Mononuclear cell (primary cell): Measurements from ENCODE around the gene WWOX. TPM values are rescaled to one million over a fixed set of nuclear protein-coding genes. Genes with fewer than 3 reads are reported as not detected.

Experiments
- H3K27me3 ChIP-seq: 2 replicates; pipeline ENCODE4 v1.6.0; 2011; ENCODE audit warnings: low read length, control low read depth; ENCODE audit not compliant: insufficient read depth
- H3K4me1 ChIP-seq: 2 replicates; pipeline ENCODE4 v1.5.1; 2011; ENCODE audit warnings: mild to moderate bottlenecking, low read length, control low read depth; ENCODE audit not compliant: insufficient read depth
- H3K4me3 ChIP-seq: 2 replicates; pipeline ENCODE4 v1.5.1; 2011; ENCODE audit warnings: mild to moderate bottlenecking, low read length, moderate library complexity
- H3K9me3 ChIP-seq: 2 replicates; pipeline ENCODE4 v1.5.1; 2011; ENCODE audit warnings: low read depth, mild to moderate bottlenecking, control low read depth, low read length
- total RNA-seq: library from RNA; depleted of rRNA; stranded (reverse); fragments of >200 nt; gene quantifications from one replicate; pipeline ENCODE4 v1.2.3, GENCODE V29; 2012

WWOX gene
- total RNA-seq, 1 donor = 22.7 TPM

DNA sequence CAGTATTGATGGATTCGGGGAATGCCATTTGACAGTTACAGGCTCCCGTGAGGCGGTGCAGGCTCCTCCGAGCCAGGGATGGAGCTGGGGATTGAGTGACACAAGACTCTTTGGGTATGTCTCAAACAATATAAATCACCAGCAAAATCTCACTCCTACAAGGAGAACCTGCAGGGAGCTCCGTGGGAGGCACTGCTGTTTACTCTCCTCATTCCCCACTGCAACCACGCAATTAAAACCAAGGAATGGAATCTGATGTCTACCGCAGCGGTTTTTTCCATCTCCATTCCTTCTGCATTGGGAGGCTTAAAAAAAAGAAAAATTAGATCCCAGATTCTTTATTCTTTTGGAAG is 157.9 kb downstream of the WWOX start:
- no peaks in the 10 kb centered on the region for H3K9me3 ChIP-seq
- no peaks in the 10 kb centered on the region for H3K27me3 ChIP-seq
- no peaks in the 10 kb centered on the region for H3K4me1 ChIP-seq
- H3K4me3 ChIP-seq = no peak overlapping the region

DNA sequence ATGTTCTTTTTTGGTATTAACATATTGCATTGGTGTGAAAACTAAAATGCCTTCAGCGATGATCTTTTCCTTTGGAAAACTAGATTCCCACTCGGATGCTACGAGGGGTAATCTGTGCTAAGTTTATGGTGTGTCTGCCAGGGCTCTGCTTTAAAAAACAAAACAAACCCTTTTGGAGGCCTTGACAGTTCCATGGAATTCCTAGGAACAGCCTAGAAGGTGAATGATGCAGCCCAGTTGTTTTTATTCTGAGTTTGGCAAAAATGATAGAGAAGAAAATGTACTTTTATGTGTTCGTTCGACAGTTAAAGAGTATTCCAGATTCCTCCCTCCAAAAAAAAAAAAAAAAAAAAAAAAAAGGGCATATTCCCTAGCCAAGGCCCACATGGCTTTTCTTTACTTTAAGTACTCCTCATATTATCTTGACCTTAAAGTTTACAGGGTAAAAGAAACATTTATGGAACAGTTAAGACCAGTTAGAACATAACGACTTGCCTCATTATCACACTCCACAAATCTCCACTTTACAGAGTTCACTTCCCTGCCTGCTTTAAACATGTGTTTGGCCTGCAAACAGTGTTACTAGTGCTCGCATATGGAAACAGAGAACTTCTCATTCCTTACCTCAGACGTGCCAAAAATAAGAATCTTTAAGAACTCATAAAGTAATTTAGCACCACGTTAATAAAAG is 159.1 kb downstream of the WWOX start:
- Histone ChIP-seq H3K4me3 (no peak overlapping the region), H3K27me3 (no peaks in the 10 kb centered on the region), H3K4me1 (no peaks in the 10 kb centered on the region), H3K9me3 (no peaks in the 10 kb centered on the region)

GRCh38 chr16:78259873-78260272 is 160.4 kb downstream of the WWOX start:
- no peaks in the 10 kb centered on the region for H3K27me3 ChIP-seq
- H3K4me3 ChIP-seq = no peak overlapping the region
- H3K9me3 ChIP-seq = no peaks in the 10 kb centered on the region

DNA sequence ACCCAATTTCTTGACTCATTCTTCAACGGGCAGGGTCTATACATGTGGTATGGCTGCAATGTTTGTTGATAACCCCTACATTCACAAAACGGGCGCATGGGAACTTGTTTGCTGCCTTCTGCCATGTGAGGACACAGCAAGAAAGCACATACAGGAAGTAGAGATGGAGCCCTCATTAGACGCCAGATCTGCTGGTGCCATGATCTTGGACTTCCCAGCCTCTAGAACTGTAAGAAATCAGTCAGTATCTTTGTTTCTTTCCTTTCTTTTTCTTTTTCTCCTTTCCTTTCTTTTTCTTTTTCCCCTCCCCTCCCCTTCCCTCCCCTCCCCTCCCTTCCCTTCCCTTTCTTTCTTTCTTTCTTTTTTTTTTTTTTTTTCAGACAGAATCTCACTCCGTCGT is 165.2 kb downstream of the WWOX start:
- Histone ChIP-seq H3K4me1 (no peaks in the 10 kb centered on the region), H3K27me3 (no peaks in the 10 kb centered on the region)

More at GRCh38 chr16:78259873-78260272, 160.4 kb downstream of the WWOX start:
- H3K4me1 ChIP-seq = no peaks in the 10 kb centered on the region

GRCh38 chr16:78269256-78269655 is 169.8 kb downstream of the WWOX start:
- Histone ChIP-seq H3K27me3 (no peaks in the 10 kb centered on the region), H3K4me1 (no peaks in the 10 kb centered on the region), H3K4me3 (no peak overlapping the region), H3K9me3 (no peaks in the 10 kb centered on the region)

More for the DNA sequence above, 165.2 kb downstream of the WWOX start:
- Histone ChIP-seq H3K4me3 (no peak overlapping the region), H3K9me3 (no peaks in the 10 kb centered on the region)

DNA sequence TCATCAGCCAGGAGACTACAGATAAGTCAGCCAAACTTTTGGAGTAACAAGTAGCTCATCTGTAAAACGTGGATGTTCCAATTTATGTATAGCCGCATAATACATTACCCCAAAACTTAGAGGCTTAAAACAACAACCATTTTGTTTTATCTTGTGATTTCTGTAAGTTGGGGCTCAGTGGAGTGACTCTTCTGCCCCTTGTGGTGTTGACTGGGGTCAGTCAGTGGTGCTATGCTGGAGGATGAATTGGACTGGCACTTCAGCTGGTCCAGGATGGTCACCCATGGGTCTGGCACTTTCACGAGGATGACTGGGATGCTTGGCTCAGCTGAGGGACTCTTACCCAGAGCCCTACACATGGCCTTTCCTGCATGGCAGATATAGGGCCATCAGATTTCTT is 172.5 kb downstream of the WWOX start:
- H3K27me3 ChIP-seq = no peaks in the 10 kb centered on the region
- no peaks in the 10 kb centered on the region for H3K4me1 ChIP-seq
- H3K4me3 ChIP-seq = no peak overlapping the region
- no peaks in the 10 kb centered on the region for H3K9me3 ChIP-seq

DNA sequence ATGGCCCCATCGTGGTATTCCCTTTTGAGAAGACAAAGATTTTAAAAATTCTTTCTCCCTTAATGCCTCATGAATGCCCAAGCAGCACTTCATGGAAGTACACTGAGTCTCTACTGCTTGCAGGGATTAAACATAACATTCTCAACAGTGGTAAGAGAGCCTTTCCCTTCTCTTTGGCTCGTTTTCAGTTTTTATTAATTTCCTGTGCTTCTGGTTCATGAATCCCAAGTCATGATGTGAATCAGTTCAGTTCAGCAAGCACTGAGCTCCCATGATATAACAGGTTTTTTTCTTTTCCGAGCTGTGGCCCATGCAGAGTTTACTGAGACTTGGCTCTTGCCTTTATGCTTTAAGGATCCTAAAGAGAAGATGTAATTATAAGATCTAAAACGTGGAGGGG is 175.3 kb downstream of the WWOX start:
- H3K4me1 ChIP-seq = no peaks in the 10 kb centered on the region
- H3K9me3 ChIP-seq = no peaks in the 10 kb centered on the region
- no peaks in the 10 kb centered on the region for H3K27me3 ChIP-seq
- H3K4me3 ChIP-seq = no peak overlapping the region

DNA sequence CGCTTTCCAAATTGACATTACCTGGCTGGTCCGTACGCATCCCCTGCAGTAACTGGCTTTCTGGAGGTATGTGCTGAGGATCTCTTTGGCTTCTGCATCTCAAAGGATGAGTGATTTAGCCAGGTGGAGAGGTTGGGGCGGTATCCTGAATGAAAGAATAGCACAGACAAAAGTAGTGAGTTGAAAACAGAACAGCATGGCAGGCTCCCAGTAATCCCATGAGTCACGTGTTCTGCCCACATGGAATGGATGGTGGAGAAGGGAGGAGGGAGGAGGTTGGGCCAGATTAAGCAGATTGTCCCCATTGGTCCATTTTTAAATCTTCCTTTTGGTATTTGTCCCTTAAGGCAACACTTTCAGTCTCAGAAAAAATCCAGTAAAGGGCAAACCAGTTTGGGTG is 176.0 kb downstream of the WWOX start:
- H3K4me1 ChIP-seq = no peaks in the 10 kb centered on the region
- no peaks in the 10 kb centered on the region for H3K9me3 ChIP-seq
- H3K4me3 ChIP-seq = no peak overlapping the region
- H3K27me3 ChIP-seq = no peaks in the 10 kb centered on the region

GRCh38 chr16:78277321-78278055 is 178.0 kb downstream of the WWOX start:
- Histone ChIP-seq H3K4me3 (no peak overlapping the region), H3K27me3 (no peaks in the 10 kb centered on the region), H3K9me3 (no peaks in the 10 kb centered on the region), H3K4me1 (no peaks in the 10 kb centered on the region)

DNA sequence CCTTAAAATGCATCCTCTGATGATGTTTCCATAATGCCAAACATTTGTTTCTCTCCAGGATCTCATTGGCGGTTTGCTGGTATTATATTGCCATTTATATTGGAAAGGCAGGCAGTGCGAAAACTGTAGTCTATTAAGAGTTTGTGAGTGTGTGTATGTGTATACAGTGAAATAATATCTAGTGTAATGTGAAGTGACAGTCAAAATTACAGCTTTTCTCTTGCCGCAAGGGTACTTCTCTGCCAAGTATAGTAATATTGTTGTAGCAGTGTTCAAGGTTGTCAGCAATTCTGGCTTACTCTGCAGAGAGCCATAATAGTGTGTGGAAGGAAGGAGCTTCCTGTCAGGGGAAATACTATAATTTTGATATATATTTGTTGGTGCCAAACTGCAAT is 178.6 kb downstream of the WWOX start:
- Histone ChIP-seq H3K9me3 (no peaks in the 10 kb centered on the region), H3K27me3 (no peaks in the 10 kb centered on the region), H3K4me1 (no peaks in the 10 kb centered on the region), H3K4me3 (no peak overlapping the region)

- Histone ChIP-seq H3K27me3 (no peaks in the 10 kb centered on the region), H3K9me3 (no peaks in the 10 kb centered on the region), H3K4me1 (no peaks in the 10 kb centered on the region), H3K4me3 (no peak overlapping the region)
Observed at GRCh38 chr16:78281115-78281514, 181.7 kb downstream of the WWOX start.

DNA sequence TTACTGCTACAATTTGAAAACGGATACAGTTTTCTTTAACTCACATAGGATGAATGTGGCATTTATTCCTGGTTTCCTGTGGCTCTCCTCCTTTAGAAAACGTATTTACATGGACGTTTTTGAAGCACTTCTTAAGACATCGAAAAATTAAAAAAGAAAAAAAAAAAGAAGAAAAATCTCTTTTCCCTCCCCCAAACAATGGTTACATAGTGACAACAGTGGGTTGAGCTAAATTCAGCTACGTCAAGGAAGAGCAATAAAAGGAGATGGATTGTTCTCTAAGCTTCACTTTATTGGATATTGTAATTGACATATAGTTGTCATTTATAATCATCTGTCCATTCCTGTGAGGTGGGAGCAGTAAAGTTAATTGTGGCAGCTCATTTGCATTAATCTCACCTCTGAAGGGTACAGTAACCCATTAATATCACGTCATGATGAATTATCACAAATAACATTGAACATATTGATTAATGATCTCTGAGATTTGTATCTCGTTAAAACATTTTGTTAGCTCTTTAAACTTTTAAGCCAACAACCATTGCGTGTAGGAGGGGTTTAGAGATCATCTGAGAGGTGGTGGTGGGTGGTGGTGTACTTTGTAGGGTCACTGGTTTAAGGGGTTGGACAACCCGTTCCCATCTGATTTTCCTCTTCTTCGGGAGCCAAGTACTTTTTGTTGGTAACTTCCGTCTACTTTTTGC is 184.2 kb downstream of the WWOX start:
- no peaks in the 10 kb centered on the region for H3K4me1 ChIP-seq
- H3K27me3 ChIP-seq = no peaks in the 10 kb centered on the region
- H3K9me3 ChIP-seq = no peaks in the 10 kb centered on the region
- no peak overlapping the region for H3K4me3 ChIP-seq

DNA sequence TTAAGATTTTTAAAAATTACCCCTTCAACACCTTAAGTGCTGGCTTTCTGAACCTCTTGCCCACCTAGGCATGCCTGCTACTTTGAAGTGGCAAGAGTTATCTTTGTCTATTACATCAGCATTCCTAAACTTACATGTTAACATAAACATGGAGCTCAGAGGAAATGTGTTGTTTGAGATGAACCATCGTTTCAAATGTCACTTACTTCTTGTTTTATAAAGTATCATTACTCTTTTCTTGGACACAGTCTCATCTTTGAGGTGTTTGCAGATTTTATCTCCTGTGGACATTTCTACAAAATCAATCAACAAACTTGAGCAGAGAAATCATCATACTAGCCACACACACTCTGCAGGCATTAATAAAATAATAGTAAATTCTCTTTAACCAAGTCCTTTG is 184.9 kb downstream of the WWOX start:
- no peaks in the 10 kb centered on the region for H3K4me1 ChIP-seq

GRCh38 chr16:78284957-78285434 is 185.5 kb downstream of the WWOX start:
- Histone ChIP-seq H3K27me3 (no peaks in the 10 kb centered on the region), H3K9me3 (no peaks in the 10 kb centered on the region), H3K4me3 (no peak overlapping the region), H3K4me1 (no peaks in the 10 kb centered on the region)

More for the DNA sequence above, 184.9 kb downstream of the WWOX start:
- Histone ChIP-seq H3K9me3 (no peaks in the 10 kb centered on the region), H3K4me3 (no peak overlapping the region), H3K27me3 (no peaks in the 10 kb centered on the region)

DNA sequence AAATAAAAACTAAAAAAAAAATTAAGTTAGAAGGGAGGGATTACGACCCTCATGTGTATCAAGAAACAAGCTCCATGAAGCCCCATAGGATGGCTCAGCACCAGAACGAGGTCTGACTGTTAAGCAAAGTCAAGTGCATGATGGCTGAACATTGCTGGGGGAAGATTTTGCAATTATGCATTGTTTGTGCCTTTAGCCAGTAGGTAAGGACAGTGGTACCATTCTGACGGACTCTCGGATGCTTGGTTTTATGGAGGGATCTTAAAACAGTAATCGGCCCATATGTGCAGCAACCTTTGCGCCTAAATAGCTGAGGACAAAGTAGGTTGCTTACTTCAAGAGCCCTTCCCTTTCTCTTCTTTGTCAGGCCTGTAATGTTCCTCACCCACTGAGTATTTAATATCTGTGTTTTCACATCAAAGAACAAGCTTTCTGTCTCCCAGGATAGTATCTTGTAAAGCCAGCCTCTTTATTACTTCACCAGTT is 186.0 kb downstream of the WWOX start:
- Histone ChIP-seq H3K9me3 (no peaks in the 10 kb centered on the region), H3K4me3 (no peak overlapping the region), H3K4me1 (no peaks in the 10 kb centered on the region), H3K27me3 (no peaks in the 10 kb centered on the region)
